ENCODE measurements around the gene KCNJ6.
"Not testable (repeated sequence)": the region's sequence is repeated elsewhere in the genome, so short reads cannot be mapped to it uniquely, and the experiment has no call there.

The KCNJ6 gene

DNA sequence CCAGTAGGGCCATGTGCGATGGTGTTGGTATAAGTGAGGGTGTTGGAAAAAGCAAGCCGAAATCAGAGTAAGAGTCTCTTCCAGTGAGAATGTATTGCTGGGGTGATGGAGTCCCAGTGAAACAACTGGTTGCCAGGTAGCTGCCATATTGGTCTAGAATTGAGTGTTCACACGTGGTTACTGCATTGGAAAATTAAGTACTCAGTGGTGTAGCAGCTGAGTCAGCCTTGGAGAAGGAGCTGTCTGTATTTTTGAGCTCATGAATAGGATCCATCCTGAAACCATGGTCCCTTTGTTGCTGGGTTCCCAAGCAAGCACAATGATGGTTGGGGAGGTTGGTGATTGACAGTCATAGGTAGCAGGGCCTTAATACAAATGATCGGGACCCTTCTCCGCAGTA, 314.3 kb downstream of the KCNJ6 start:
- DNase-seq (ENCODE audit: low read depth in 2 of 2) = no peak

DNA sequence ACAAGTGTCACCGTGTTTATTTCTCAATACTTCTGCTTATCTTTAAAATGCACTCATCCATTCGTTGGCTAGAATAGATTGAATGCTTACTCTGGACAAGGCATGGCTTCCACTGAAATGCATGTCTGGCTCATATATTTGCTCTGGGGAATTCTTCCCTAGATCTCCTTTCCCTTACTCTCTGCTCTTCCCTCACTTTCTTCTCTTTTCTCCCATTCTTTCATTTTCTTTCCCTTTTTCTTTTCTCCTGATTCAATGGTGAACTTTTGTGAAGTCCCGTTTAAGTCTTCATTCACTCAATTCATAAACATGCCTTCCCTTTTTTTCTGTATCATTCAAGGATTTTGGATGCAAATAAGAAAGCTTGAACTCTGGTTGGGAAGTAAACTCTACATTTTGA, 315.2 kb downstream of the KCNJ6 start:
- no peak for DNase-seq (ENCODE audit: low read depth in 2 of 2)

DNA sequence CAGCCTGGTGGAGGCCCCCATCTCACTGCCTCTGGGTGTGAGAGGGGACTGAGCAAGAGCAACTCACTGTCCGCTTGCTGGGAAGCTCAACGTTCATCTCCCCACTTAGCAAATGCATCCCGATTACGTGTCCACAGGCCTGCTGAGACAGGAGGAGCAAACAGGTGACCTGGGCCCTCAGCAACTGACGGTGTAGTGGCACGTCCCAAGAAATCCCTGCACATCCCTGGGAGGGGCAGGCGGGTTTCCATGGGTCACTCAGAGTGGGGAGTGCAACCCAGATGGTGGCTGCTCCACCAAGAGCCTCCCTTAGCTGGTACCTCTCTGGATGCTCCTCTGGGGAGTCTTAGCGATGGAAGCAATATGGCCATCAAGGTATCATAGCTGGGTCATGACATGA, 320.3 kb downstream of the KCNJ6 start:
- DNase-seq (ENCODE audit: low read depth in 2 of 2) = no peak

DNA sequence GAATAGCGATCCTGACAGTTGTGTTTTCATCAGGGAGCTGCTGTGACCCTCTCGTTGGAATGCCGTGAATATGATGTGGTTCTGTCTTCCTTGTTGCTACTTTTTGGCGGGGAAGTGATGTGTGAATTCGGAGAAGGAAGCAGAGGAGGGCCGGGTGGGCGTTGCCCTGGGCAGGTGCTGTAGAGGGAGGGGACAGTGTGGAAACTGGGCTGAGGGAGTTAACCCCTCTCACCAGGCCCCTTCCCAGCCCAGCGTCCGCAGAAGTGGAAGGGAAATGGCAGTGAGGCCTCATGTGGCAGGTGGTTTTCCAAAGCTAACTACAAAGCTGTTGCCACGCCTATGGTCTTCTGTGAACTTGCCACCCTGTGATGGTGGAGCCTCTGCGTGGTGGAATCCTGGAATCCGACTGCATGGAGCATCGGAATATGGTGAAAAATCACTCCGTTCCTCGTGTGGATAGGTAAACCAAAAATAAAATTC, 321.7 kb downstream of the KCNJ6 start:
- DNase-seq (ENCODE audit: low read depth in 2 of 2) = no peak

DNA sequence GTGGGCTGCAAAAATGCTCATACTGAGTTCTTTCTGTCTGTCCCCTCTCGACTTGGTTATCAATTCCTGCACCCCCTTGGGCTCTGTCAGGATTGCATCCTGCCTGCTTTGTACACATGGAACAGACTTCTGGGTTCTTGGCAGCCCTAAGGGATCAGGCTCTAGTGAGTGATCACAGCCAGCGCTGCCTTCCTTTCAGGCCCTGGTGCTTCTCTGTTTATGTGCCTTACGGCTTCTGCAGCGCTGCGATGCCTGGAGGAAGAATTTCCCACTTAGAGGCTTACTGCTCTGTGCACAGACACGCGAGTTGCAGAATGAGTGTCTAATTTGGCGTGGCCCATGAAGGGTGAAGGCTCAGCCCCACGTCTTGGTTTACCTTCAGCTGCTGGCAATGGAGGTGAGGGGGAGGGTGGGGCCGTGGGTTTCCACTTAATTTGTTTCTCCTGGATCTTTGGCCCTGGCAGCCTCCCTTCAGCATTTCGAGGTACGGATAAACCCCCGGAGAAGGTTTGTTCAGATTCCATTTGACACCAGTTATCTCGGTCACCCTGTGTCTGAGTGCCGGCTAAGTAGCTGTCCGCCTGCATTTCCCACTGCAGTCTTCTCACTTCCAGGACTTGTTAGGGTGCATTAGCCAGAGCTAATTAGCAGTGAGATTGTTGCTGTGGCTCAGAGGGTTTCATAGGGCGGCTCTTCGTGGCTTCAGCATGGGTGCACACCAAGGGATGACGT, 322.4 kb downstream of the KCNJ6 start:
- DNase-seq (ENCODE audit: low read depth in 2 of 2) = no peak

DNA sequence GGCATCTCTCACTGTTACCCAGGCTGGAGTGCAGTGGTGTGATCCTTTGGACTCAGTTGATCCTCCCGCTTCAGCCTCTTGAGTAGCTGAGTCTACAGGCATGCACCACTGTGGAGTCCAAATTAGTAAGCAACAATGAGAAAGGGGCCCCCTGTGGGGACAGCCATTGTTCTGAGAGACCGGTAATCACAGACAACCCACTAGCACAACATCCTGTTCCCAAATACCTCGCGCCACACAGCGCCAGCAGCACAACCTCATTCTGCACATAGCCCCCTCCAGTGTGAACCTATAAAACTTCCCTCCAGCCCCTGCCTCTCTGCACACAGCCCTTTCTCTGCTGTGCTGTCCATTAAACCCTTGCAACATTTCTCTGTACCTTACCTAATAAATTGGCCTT, 323.2 kb downstream of the KCNJ6 start:
- no peak for DNase-seq (ENCODE audit: low read depth in 2 of 2)

DNA sequence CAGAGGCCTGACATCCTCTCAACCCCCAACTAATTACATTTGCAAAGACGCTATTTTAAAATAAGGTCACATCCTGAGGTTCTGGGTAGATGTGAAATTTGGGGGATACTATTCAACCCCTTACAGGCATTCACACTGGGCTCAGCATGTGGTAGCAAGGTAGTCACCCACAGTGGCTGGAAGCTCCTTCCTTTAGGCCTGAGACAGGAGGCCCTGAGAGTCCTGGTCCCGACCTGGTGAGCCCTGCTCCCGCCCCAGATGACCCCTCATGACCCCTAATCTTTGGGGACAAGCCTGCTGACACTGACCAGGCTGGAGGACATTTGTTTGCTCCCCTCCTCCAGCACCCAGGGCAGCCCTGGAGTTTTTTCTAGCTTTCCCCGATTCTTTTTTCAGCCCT, 323.8 kb downstream of the KCNJ6 start:
- no peak for DNase-seq (ENCODE audit: low read depth in 2 of 2)

DNA sequence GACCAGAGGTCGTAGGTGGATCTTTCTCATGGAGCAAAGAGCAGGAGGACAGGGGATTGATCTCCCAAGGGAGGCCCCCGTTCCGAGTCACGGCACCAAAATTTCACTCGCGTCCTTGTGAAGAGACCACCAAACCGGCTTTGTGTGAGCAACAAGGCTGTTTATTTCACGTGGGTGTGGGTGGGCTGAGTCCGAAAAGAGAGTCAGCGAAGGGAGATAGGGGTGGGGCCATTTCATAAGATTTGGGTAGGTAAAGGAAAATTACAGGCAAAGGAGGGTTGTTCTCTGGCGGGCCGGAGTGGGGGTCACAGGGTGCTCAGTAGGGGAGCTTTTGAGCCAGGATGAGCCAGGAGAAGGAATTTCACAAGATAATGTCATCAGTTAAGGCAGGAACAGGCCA, 324.3 kb downstream of the KCNJ6 start:
- DNase-seq (ENCODE audit: low read depth in 2 of 2) = not testable (repeated sequence)

DNA sequence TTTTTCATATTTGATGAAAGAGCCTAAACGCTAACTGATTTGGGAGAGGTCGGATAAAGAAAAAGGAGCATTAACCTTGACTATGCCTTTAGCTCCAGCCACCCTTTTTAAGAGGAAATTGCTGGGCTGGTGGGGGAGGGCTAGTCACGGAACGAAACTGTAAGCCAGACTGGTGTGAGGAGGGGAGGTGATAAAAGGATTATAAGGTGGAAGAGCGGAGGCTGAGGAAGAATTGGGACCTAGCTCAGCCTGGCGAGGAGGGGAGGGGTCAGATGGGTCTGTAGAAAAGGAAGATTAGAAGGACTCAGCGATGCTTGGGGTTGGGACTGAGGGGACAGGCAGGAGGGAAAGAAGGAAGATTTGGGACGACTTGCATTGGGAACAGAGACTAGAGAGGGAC, 325.4 kb downstream of the KCNJ6 start:
- not testable (repeated sequence) for DNase-seq (ENCODE audit: low read depth in 2 of 2)

DNA sequence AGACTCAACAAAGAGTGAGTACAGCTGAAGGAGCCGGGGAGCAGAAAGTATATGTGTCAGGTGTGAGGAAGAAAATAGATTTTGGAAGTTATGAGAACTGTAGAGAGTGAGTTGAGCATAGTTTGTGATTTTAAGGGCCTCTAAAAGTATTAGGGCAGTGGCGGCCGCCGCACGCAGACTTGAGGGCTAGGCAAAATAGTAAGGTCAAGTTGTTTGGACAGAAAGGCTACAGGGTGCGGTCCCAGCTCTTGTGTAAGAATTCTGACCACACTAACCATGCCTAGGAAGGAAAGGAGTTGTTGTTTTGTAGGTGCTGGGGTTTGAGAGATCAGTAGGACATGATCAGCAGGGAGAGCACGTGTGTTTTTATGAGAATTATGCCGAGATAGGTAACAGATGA, 327.6 kb downstream of the KCNJ6 start:
- DNase-seq (ENCODE audit: low read depth in 2 of 2) = not testable (repeated sequence)

DNA sequence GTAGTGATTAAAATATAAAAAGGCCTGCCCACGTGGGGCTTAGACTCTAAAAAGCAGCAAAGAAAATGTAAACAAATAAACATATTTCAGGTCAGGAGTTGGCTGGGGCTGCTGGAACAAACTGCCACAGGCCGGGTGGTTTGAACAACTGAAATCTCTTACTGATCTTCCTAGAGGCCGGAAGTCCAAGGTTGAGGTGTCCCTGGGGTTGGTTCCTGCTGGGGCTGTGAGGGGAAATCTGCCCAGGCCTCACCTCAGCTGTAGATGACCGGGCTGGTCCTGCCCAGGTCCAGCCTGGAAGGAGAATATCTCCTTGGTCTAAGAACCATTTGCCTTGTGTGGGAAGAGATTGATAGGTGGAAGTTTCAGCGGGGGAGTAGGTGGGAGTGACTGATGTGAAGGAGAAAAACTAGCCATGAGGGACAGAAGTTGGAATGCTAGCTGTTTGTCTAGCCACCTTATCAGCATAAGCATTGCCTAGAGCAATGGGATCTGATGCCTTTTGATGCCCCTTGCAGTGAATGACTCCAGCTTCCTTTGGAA, 328.6 kb downstream of the KCNJ6 start:
- no peak for DNase-seq (ENCODE audit: low read depth in 2 of 2)

DNA sequence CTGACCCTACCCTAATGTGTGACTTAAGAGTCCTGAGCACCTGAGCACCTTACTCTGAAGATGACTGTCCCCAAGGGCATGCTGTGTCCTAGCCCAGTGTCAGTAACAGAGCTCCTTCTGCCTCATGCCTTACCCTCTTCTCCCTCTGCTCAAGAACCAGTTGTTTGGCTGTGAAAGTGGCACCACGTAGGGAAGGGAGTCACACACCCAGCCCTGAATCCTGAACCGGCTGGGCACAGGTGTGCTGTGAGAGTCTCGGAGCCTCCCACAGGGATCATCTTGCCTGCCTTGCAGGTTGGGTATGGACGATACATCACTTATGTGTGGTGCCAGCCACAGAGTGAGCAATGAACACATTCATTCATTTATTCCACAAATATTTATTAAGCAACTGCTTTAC, 329.1 kb downstream of the KCNJ6 start:
- no peak for DNase-seq (ENCODE audit: low read depth in 2 of 2)

DNA sequence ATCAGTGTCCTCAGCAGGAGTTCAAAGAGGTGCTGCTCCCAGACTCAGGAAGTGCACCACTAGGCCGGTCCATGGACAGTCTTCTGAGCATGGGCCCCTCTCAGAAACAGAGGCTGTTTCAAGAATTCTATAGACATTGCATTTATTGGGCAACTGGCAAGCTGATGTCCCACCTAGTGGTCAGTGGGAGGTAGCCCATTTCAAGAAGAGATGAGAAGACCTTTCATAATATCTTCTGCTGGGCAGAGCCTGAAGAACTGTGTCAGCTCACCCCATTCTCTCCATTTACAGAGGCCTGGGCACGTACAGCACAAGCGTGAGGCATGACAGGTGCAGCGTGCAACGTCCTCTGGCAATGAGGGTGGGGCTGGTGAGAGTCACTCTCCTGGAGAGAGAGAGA, 333.7 kb downstream of the KCNJ6 start:
- no peak for DNase-seq (ENCODE audit: low read depth in 2 of 2)

DNA sequence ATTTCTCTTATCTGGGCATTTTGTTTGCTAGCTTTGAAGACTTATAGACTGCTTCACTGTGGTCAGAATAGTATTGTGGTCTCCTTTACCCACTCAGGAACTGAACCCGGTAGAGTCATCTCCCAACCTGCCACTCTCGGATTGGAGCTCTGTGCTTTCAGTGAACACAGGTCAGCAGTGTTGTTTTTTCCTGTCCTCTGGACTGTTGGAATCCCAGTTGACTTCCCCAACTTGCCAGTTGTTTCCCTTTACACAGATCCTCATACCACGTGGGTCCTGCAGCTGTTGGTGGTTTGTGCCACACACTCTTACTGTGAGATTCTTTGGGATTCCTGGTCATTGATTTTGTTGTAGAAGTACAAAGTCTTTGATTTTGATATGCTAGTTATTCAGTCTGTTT, 335.6 kb downstream of the KCNJ6 start:
- no peak for DNase-seq (ENCODE audit: low read depth in 2 of 2)

DNA sequence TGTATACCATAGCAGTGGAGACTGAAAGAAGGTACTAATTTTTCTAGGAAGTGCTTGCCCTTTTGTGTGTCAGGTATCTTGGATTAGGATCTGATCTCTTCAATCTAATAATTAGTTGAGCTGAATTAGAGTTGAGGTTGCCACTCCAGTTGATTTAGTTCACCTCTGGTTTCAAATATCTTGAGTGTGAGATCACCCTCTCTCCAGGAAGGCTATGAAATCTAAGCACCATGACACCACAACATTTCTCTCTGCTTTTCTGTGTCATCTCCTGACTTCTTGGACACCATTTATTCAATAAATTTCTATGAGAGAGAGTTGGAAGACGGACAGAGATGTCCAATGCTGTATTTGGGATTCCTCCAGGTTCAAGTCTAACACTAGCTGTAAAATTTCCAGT, 336.9 kb downstream of the KCNJ6 start:
- DNase-seq (ENCODE audit: low read depth in 2 of 2) = no peak

DNA sequence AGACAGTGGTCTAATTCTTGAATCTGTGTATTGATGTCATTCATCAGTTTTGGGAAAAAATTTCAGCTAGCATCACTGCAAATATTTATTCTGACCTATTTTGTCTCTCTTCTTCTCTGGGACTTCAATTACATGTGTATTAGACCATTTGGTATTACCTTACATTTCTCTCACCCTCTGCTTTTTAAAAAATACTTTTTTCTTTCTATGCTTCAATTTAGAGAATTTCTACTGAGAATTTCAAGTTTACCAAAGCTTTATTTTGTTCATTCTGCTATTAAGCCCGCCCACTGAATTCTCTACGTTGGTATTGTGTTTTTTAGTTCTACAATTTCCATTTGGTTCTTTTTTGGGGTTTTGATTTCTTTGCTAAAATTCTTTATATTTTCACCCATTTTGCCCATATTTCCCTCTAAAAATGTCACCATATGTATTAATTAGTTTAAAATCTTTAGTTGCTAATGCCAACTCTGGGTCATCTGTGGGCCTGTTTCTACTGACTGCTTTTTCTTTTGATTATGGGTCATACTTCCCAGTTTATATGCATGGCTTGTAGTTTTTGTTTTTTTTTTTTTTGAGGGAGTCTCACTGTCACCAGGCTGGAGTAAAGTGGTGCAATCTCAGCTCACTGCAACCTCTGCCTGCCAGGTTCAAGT, 337.7 kb downstream of the KCNJ6 start:
- no peak for DNase-seq (ENCODE audit: low read depth in 2 of 2)

DNA sequence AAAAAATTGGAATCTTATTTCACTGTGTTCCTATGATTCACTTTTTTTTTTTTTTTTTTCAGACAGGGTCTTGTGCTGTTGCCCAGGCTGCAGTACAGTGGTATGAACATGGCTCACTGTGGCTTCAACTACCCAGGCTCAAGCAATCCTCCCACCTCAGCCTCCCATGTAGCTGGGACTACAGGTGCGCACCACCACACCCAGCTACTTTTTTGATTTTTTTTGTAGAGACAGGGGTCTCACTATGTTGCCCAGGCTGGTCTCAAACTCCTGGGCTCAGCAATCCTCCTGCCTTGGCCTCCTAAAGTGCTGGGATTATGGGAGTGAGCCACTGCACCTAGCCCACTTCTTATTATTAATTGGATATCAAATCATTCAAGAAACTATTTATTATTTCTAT, 339.3 kb downstream of the KCNJ6 start:
- DNase-seq (ENCODE audit: low read depth in 2 of 2) = not testable (repeated sequence)

DNA sequence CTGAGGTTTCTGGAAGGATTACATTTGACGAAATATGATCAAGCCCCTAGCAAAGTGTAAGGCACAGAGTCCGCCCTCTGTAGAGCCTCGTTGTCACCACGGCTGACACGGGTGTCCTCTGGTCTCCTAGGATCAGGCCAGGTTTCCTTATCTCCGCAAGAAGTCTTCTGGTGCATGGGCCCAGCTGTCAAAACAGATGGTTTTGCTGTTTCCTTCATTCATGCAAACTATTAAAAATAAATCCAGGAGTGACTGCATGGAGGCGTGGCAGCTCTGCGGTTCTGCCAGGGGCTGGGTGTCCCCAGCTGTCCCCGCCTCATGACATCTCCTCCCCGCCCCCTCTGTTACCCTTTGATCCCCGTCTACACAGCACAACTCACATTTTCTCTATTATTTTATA, 340.7 kb downstream of the KCNJ6 start:
- DNase-seq (ENCODE audit: low read depth in 2 of 2) = no peak

DNA sequence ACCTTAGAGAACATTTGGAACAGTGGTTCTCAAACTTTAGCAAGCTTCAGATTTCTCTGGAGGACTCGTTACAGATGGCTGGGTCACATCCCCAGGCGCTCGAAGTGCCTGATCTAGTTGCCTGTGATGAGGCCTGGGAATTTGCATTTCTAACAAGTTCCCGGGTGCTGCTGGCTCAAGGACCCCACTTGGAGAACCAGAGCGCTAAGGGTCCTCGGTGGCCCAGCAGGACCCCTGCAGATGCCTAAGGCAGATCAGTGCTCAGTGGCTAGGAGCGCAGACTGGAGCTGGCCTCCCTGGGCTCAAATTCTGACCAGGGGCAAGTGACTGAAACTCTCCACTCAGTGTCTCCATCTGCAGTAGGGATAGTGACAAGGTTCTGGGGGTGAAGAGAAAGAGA, 341.5 kb downstream of the KCNJ6 start:
- no peak for DNase-seq (ENCODE audit: low read depth in 2 of 2)

DNA sequence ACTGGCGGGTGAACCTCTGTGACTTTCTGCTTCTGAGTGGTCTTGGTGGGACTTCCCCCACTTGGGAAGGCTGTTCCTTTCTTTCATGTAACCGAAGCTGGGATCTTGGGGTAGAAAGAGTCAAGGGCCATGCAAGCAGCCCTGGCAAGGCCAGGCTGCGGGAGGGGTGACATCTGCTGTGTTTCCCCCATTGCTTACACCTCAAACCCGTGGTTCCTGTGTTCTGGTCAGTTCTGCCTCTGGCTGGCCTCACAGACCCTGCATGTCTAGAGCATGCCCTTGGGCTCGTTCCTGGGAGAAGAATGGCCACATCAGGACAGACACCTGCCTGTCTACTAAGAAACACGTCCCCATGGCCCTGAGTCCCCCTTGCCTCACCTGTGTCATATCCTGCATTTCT, 341.9 kb downstream of the KCNJ6 start:
- DNase-seq (ENCODE audit: low read depth in 2 of 2) = no peak

DNA sequence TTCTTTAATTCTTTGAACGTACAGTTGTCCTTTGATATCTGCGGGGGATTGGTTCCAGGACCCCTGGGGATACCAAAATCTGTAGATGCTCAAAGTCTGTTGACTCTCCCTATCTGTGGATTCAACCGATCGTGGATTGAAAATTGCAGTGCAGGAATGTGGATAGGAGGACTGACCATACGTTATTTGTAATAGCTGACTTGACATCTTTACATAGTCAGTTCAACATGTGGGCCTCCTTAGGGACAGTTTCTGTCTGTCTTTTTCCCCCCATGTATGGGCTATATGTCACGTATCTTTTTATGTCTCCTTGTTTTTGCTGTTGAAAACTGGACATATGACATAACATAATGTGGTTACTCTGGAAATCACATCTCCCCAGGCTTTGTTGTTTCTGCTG, 344.8 kb downstream of the KCNJ6 start:
- no peak for DNase-seq (ENCODE audit: low read depth in 2 of 2)

DNA sequence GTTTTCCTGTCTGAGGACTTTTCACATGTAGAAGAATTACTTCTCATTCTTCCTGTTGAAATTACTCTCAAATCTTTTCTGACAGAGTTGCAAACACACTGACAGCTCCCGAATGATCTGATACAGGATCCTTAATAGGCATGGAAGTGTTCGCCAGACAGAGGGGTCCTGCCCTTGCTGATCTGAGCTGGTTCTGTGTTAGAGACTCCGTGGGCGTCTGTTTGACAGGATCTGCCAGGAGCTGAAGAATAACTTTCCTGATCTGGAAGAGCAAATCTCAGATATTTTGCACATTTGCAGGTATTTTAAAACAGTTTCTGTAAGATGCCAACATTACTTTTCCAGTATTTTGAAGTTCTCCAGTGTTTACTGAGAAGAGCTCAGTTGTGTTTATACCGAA, 347.3 kb downstream of the KCNJ6 start:
- DNase-seq (ENCODE audit: low read depth in 2 of 2) = no peak

DNA sequence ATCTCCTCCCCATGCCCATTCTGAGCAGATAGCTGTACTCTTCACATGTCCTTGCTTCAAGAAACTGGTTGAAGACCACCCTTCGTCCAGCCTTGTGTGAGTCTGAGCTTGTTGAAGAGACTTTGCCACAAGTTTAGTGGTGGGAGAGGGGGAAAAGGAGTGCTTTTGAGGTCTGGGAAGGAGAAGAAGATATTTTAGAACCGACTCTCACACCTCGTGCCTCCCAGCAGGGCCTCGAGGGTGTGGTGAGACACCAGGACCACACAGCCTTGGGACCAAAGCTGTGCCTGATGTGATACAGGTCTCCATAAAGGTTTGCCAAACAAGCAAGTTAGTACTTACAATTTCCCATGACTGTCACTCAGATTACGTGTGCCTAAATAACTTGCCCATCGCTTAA, 347.8 kb downstream of the KCNJ6 start:
- DNase-seq (ENCODE audit: low read depth in 2 of 2) = no peak

Data from activated CD4-positive, alpha-beta T cell treated with anti-CD3 and anti-CD28 coated beads for 24 hours (primary cell).